HCT116 (cell line): ENCODE results near the gene IL1RL1.

Experiments
- CTCF ChIP-seq, 3 experiments: fragments of 200-600 bp in 1 of 3; sonication (generic) in 1 of 3; IDR thresholded peaks in 2 of 3; conservative IDR thresholded peaks in 1 of 3; 2 replicates each; pipeline ENCODE4 v1.5.1; 2012 to 2017; ENCODE audit warnings: low read depth in 2 of 3, low read length in 2 of 3, antibody characterized with exemption in 1 of 3, borderline replicate concordance in 1 of 3, control low read depth in 1 of 3, mild to moderate bottlenecking in 1 of 3, mixed read lengths in 1 of 3, mixed run types in 1 of 3, moderate library complexity in 1 of 3; ENCODE audit not compliant: insufficient read depth in 1 of 3
- JUND ChIP-seq: IDR thresholded peaks from 2 replicates; pipeline ENCODE4 v1.6.1; 2012
- MAX ChIP-seq: IDR thresholded peaks from 2 replicates; pipeline ENCODE4 v1.6.1; 2012
- POLR2AphosphoS5 ChIP-seq: IDR thresholded peaks from 2 replicates; pipeline ENCODE4 v1.6.1; 2011; ENCODE audit warnings: mild to moderate bottlenecking, low read depth, low read length, moderate library complexity
- YY1 ChIP-seq: IDR thresholded peaks from 2 replicates; pipeline ENCODE4 v1.6.1; 2011; ENCODE audit warnings: low read length, low read depth, moderate library complexity, mild to moderate bottlenecking; ENCODE audit not compliant: insufficient replicate concordance; ENCODE audit errors: extremely low read depth

- TF ChIP-seq CTCF (IDR thresholded peaks at IDR 0.05 in 2 of 3, conservative IDR thresholded peaks at IDR 0.05 in 1 of 3; ENCODE audit: borderline replicate concordance in 1 of 3, insufficient read depth in 1 of 3, low read depth in 2 of 3, low read length in 2 of 3): no peak
- no peak for TF ChIP-seq MAX
- TF ChIP-seq JUND: no peak
- no peak for TF ChIP-seq POLR2AphosphoS5
- TF ChIP-seq YY1: no peak
Measured at GRCh38 chr2:102264952-102265351, 46.4 kb upstream of the IL1RL1 start.
